HG03378 (cell line): Measurements from ENCODE around the gene STARD3.

ENCODE experiments used
- ATAC-seq: cut with Tn5 transposase; IDR thresholded peaks from one replicate; pipeline ENCODE4 v1.9.1; 2021; ENCODE audit warnings: mild to moderate bottlenecking, moderate library complexity; ENCODE audit not compliant: unreplicated experiment

STARD3 gene

DNA sequence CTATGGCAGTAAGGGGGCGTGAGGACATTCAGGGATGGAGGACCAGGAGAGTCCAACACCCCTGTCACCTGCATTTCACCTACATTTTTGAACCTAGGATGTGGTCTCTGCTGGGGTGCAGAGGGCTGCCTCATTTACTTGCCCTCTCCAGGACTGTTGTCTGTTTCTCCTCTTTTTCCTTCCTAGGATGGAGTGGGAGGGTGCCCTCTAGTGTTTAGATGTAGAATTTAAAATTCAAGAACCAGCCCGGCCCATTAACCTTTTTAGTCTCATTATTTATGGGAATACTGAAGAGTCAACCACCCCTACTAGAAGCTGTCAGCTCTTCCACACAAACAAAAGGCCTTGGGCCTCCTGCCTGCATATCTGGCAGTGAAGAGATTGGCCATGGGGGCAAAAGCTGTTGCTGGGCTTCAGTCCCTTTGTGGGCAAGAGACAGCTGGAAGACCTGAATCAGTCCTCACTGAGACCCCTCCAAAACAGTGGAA is 2.5 kb upstream of the STARD3 start:
- no peak for ATAC-seq

DNA sequence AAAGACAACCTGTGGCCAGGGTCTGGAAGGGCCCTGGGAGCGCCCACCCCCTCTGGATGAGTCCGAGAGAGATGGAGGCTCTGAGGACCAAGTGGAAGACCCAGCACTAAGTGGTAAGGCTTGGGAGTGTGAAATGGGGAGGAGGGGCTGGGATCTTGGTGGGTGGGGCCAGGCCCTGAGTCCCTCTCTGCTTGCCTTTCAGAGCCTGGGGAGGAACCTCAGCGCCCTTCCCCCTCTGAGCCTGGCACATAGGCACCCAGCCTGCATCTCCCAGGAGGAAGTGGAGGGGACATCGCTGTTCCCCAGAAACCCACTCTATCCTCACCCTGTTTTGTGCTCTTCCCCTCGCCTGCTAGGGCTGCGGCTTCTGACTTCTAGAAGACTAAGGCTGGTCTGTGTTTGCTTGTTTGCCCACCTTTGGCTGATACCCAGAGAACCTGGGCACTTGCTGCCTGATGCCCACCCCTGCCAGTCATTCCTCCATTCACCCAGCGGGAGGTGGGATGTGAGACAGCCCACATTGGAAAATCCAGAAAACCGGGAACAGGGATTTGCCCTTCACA is 1.2 kb upstream of the STARD3 start:
- no peak for ATAC-seq

DNA sequence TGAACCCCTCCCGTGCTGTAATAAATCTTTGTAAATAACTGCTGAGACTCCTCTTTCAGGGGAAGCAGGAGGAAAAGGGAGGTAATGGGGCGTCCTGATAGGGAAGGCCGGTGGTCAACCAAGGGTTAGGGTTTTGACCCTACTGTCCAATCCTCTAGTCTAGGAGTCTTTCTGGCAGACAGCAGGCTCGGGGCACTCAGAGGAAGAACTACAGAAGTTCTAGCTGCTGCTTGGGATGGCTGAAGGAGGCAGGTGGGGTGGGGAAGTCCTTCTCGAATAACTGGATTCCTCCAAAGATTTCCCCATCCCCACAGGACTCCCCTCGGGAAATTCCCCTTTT is 387 bp upstream of the STARD3 start:
- ATAC-seq = no peak

DNA sequence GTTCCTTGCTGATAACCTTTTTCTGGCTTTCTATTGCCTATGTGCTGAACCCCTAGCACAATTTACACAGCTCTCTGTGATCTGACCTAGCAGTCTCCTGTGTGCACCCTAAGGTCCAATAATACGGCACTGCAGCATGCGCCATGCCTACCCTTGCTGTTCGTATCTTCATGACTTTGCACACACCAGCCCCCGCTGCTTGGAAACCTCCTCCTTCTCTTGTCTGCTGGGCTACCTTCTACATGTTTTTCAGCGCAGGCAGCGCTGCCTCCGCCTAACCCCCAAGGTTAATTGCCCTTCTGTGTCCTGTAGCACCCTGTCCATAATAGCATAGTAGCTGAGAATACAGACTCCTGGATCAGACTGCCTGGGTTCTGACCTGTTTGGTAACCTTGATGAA is 1.4 kb downstream of the STARD3 start:
- no peak for ATAC-seq

DNA sequence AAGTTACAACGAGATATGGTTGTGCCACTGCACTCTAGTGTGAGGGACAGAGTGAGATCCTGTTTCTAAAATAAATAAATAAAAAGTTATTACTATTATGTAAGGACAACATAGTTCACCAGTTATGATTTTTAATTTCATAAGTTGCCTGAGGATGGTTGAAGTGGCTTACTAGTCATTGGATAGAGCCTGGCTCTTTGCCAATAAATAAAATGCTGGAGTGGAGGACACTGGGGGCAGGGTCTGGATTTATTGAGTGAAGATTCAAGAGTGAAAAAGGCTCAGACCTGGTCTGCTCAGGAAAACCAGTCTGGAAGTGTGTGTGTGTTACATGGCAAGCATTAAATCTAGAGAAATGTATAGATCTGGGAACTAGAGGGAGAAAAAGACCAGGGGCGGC is 2.1 kb downstream of the STARD3 start:
- no peak for ATAC-seq

DNA sequence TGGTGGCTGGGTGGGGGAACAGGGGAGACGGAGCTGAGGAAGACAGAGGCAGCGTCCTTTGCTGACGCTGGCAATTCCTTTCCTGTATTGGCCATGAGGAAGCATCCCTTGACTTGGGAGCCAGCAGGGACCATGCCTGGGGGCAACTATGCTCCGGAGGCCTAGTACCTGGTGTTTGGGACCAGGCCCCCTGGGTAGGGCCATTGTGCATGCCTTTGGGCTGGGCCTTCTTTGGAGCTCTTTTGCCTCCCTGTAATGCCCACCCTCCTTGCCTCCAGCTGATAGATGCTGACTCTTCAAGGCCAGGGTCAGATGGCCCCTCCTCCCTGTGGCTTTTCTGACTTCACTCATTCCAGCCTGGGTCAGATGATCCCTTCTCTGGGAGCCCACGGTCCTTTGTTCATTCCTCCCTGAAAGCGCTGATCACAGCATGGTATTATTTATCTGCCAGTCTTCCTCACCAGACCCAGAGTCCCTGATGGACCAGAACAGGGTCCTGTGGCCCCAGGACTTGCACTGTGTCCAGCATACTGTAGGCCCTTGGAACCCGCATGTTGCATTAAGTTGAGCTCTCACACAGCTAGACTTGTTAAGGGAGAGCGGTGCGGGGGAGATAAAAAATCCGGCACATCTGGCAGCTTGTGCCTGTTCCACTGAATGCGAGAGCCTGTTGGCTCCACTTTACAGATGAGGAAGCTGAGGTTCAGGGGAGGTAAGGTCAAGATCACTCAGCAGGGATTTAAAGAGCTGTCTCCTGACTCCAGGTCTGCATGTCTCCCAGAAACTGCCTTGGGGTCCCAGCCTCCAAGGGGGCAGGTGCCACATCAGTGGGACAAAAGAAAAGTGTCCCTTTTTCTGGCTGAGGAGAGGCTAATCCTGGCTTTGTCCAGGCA is 2.9 kb downstream of the STARD3 start:
- ATAC-seq = no peak

DNA sequence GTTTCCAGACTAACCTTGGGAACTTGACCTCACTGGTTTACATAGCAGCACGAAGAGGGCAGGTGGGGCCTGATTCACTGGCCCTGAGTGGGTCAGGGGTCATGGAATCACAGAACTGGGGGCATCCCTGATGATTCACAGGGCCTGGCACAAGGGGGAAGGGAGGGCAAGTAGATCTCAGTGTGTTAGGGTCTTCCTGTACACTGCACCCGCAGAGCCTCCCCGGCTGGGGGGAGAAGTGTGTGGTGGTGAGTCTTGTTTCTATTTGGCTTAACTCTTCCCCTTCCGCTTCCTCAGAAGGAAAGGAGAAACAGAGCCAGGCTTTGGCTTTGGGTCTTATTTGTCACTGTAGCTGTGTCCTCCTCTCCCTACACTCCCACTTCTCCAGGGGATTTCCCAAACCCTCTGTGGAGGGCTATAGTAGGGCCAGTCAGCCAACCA is 3.7 kb downstream of the STARD3 start:
- ATAC-seq = no peak

DNA sequence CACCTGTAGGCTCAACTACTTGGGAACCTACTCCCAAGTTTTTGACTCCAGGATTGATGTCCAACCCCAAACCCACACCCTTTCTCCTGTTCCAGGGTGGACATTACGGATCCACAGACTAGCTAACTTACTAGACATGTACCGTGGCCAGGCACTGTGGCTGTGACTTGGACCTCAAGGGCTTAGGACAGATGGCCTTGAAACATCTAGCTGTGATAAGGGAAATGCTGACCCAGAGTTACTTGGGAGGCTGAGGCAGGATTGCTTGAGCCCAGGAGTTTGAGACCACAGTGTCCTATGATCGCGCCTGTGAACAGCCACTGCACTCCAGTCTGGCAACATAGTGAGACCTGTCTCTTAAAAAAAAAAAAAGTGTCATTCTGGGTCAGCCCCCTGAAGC is 4.2 kb downstream of the STARD3 start:
- ATAC-seq = no peak

DNA sequence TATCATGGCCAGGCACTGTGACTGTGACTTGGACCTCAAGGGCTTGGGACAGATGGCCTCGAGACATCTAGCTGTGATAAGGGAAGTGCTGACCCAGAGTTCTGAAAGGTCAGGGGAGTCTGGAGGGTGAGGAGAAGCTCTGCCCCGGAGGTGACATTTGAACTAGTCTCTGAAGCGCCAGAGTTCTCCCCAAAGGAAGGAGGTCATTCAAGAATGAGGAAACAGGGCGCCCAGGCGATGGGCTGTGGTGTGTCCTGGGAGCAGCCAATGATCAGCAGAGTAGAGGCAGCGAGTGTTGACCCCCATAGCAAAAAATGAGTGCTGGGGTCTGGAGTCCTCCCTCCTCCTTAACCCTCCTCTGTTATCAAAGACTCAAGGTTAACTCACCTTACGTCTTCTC is 4.9 kb downstream of the STARD3 start:
- ATAC-seq = no peak

DNA sequence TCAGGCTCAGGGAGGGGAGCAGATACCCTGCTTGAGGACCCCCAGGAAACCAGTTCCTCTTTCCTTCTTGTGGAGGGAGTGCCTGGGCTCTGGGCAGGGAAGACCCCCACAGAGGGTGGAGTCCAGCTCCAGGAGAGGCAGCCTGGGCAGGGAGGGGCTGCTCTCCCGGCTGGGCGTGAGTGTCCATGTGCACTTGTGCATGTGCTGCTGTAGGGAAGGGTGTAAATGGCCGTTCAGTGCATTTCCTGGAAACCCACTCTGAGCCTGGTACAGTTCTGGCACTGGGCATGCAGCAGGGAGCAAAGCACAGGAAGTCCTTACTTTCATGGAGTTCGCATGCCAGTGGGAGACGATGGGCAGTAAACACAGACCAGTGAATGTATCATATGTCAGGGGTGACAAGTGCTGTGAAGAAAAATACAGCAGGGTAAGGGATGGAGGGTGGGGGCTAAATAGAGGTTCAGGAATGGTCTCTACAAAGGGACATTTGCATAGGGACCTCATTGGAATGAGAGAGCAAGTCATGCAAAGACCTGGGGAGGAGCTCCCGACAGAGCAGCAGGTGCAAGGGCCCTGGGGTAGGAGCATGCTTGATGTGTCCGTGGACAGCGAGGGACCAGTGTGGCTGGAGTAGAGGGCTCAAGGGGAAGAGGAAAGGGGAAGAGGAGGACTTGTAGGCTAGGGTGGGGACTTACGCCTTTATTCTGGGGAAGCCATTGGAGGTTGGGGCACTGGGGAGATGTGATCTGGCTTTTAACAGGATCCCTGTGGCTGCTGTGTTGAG is 5.5 kb downstream of the STARD3 start:
- ATAC-seq = no peak

DNA sequence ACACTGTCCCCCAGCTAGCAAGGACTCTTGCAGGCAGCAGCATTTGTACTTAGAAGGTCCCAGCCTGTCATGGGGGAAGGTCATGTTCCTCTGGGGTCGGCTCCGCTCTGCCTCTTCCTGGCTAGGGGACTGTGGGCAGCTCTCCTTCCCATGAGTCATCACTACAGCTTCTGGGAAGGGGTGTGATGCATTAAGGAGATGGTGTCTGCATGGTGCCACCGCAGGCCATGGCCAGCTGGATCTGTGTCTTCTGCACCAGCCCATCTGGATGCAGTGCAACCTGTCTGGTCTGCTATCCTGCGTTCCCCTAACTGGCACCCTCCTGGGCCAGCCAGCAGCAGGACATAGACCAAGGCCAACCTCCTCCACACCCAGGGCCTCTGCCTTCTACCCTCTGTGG is 6.3 kb downstream of the STARD3 start:
- no peak for ATAC-seq

DNA sequence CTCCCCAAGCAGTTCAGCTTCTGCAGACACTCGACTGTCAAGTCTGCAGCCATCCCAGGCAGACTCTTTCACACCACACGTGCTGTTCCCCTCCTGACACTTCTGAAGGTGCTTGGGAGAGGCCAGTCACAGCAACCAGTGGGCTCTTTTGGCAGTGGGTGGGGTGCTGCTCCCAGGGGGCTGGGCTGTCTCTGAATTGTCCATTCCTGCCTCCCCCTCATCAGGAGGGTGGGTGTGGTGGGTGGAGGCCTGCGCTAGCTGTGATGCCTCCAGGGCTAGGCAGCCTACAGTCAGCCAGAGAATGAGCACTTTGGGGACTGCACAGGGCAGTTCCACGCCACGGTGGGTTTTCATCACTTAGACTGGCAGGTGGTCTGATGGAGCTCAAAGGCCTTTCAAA is 10.3 kb downstream of the STARD3 start:
- ATAC-seq = no peak

DNA sequence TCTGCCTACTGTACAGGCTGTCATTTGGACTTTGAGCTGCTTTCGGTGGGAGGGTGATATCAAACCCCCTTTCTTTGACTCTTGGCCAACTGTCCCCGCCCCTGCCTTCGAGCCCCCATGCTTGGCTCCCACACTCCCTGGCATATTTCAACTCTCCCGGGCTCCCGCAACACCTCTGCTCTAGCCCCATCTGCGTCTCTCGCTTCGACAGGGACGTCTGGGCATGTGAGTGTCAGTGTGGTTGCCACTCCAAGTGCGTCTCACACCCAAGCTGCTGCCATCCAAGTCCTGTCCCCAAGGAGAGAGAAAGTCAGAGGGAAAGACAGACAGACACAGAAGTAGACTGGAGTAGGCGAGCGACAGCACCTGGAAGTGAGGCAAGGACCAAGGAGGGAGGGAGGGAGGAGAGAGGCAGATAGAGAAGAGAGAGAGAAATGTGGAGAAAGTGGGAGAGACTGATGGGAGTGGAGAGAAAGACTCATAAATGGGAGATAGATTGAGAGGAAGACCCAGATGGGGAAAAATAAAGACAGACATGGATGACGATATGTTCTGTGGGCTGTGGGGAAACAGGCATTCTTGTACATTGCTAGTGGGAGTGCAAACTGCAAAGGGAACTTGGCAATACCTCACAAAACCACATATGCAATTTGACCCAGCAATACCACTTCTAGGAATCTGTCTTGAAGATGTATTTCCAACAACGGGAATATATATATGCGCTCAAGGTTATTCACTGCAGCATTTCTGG is 11.8 kb downstream of the STARD3 start:
- ATAC-seq = no peak

DNA sequence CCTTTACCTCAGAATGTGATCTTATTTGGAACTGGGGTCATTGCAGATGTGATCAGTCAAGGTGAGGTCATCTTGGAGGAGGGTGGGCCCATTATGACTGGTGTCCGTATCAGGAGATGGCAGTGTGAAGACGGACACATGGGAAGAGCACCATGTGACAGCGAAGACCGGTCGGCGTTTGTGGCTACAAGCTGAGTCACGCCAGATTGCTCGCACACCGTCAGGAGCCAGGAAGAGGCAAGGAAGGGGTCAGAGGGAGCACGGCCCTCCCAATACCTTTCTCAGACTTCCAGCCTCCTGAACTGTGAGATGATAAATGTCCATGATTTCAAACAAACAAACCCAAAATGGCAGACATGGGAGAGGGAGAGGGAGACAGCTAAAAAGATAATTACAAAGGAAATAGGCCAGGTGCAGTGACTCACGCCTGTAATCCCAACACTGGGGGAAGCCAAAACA is 13.2 kb downstream of the STARD3 start:
- no peak for ATAC-seq

DNA sequence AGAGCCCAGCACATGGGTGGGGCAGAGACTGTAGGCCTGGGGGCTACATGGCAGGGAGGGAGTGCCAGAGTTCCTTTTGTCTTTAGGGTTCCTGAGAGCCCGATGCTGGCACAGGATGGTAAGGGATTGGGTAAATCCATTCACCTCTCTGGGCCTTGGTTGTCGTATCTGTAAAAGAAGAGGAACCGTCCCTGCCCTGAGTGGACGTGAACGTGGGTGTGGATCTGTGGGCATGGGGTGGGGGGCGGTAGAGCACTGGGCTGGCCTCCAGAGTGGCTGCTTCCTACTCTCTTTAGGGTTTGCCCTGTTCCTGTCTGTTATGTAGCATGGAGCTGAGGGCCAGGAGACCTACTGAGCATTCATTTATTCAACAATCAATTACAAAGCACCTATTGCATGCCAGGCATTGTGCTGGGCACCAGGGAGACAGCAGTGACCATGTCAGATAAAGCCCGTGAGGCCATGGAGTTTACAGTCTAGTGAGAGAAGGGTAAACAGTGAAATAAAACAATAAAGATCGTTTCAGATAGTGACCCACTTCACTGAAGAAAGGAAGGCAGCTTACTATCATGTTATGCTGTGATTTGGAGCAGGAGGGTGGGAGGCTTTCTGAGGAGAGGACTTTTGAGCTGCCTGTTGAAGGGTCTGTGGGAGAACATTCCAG is 15.1 kb downstream of the STARD3 start:
- no peak for ATAC-seq

DNA sequence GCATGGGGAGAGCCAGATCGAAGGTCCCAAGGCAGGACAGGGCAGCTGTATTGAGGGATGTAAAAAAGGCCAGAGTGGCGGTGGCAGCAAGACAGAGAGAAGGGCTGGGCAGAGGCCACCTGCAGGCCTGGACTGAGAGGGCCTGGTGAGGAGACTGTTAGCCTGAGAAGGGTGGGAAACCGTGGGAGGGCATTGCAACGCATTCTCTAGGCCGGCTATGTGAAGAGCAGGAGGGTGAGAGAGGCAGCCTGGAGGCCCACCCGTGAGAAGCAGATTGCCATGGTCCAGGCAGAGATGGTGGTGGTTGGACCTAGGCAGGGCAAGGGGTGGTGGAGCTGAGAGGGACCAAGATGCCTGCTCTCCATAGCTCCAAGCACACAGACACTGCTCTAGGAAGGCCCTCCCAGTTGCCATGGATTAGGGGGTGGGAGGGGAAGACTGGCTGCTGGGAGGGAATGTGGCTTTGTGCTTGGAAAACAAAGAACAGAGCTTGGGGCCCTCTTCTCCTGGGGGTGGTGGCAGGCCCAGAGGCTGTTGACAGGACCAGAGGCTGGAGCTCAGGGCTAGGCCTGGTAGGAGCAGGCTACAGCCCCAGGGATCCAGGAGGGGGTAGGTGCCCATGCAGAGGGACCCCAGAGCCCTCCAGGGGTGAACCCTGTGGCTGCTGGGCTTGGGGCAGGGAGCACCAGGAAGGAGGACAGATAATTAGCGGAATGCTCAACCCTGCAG is 15.8 kb downstream of the STARD3 start:
- no peak for ATAC-seq

DNA sequence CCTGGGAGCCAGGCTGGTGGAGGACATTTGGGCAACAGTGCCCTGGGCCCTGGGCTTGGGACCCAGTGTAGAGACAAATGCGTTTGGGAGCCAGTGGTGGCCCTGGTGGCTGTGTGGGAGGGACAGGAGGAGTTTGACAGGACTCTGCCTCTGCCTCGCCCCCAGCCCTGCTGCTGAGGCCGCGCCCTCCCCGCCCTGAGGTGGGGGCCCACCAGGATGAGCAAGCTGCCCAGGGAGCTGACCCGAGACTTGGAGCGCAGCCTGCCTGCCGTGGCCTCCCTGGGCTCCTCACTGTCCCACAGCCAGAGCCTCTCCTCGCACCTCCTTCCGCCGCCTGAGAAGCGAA is 16.3 kb downstream of the STARD3 start:
- ATAC-seq = no peak

DNA sequence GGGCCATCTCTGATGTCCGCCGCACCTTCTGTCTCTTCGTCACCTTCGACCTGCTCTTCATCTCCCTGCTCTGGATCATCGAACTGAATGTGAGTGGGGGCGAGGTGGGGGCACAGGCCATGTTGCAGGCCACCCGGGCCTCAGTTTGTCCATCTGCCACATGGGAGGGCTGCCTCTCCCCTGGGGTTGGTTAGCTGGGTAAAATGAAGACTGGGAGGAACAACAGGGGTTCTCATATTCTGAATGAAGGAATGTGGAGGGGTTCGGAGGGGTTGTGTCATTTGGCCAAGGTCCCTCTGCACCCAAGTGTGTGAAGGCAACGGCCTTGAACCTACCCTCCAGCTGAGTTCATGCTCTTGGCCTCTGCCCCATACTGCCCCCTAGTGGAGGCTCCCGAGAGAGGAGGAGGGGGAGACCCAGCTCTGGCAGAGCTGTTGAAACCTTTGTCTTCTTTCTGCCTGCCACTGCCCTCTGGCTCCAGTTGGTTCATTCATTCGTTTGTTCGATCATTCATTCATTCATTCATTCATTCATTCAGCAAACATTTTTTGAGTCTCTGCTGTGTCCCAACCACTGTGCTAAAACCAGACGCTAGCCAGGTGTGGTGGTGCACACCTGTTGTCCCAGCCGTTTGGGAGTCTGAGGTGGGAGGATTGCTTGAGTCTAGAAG is 16.9 kb downstream of the STARD3 start:
- ATAC-seq = no peak

DNA sequence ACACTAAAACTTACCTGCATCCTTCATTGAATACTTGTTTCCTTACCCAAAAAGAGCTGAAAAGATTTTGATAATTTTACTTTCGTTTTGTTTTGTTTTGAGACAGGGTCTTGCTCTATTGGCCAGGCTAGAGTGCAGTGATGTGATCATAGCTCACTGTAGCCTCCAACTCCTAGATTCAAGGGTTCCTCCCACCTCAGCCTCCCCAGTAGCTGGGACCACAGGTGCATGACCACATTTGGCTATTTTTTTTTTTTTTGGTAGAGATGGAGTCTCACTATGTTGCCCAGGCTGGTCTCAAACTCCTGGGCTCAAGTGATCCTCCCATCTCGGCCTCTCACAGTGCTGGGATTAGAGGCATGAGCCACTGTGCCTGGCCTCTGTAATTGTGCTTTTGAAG is 18.2 kb downstream of the STARD3 start:
- no peak for ATAC-seq
